M059J (cell line): ENCODE results near the gene MRPS5. TPM values are rescaled to one million over a fixed set of nuclear protein-coding genes. Genes with fewer than 3 reads are reported as not detected.
A peak's percentile ranks its signal among the peaks of the same experiment; 100 is the strongest.
"Not testable (repeated sequence)": the region's sequence is repeated elsewhere in the genome, so short reads cannot be mapped to it uniquely, and the experiment has no call there.

ENCODE experiments used
- DNase-seq: peaks from one replicate; pipeline ENCODE4 v3.0.0-alpha.2; 2012; ENCODE audit warnings: low read depth
- total RNA-seq: library from RNA; depleted of rRNA; stranded (reverse); fragments of >200 nt; shearing (Covaris generic); gene quantifications from 2 replicates; pipeline ENCODE4 v1.2.3, GENCODE V29; 2014

The MRPS5 gene
- total RNA-seq, 1 experiment from 2014 or later: 66.4 TPM

GRCh38 chr2:95047629-95048510 is 73.7 kb downstream of the MRPS5 start:
- DNase-seq: no peak

- no peak for DNase-seq
Observed at GRCh38 chr2:95046371-95047112, 75.1 kb downstream of the MRPS5 start.

GRCh38 chr2:95044601-95045000 is 77.0 kb downstream of the MRPS5 start:
- DNase-seq: no peak

- peak; percentile 89 for DNase-seq
Observed at GRCh38 chr2:95043300-95044093, 78.1 kb downstream of the MRPS5 start.

GRCh38 chr2:95042472-95043271 is 78.9 kb downstream of the MRPS5 start:
- DNase-seq: no peak

GRCh38 chr2:95041824-95042442 is 79.7 kb downstream of the MRPS5 start:
- DNase-seq: no peak

- DNase-seq: no peak
Observed at GRCh38 chr2:95041060-95041823, 80.4 kb downstream of the MRPS5 start.

- no peak for DNase-seq
Observed at GRCh38 chr2:95040426-95040825, 81.2 kb downstream of the MRPS5 start.

GRCh38 chr2:95039978-95040377 is 81.6 kb downstream of the MRPS5 start:
- DNase-seq: no peak

- DNase-seq: no peak
Observed at GRCh38 chr2:95039363-95039762, 82.2 kb downstream of the MRPS5 start.

GRCh38 chr2:95038635-95039298 is 82.8 kb downstream of the MRPS5 start:
- no peak for DNase-seq

GRCh38 chr2:95037841-95038585 is 83.6 kb downstream of the MRPS5 start:
- DNase-seq: not testable (repeated sequence)

- no peak for DNase-seq
Observed at GRCh38 chr2:95037384-95037839, 84.2 kb downstream of the MRPS5 start.

- DNase-seq: no peak
Observed at GRCh38 chr2:95036596-95037383, 84.8 kb downstream of the MRPS5 start.
